OCI-LY7 (cell line): Measurements from ENCODE around the gene RNF217. TPM values are rescaled to one million over a fixed set of nuclear protein-coding genes. Genes with fewer than 3 reads are reported as not detected.
"Not testable (repeated sequence)": the region's sequence is repeated elsewhere in the genome, so short reads cannot be mapped to it uniquely, and the experiment has no call there.

Experiments
- BruUV-seq: library from RNA; stranded (reverse); fragments of 400-500 nt; replicated peaks from 2 replicates; lab custom pipeline; 2021; lab: Mats Ljungman, UMichigan
- CTCF ChIA-PET: fragments of 300-600 bp; sonication (Branson Sonifier 250); formaldehyde crosslinking; loops from one replicate; lab custom pipeline; 2022; ENCODE audit warnings: antibody characterized with exemption; ENCODE audit not compliant: unreplicated experiment; lab: Charles Lee
- POLR2A ChIA-PET: fragments of 300-600 bp; sonication (Branson Sonifier 250); formaldehyde crosslinking; loops from one replicate; lab custom pipeline; 2022; ENCODE audit warnings: antibody characterized with exemption; lab: Charles Lee
- DNase-seq: peaks from one replicate; pipeline ENCODE4 v3.0.0-alpha.2; 2015; ENCODE audit warnings: low spot score
- H2AFZ ChIP-seq: fragments of 200-600 bp; sonication (generic), shearing (Covaris generic); 2 replicates; pipeline ENCODE4 v1.6.1; 2014; ENCODE audit warnings: mild to moderate bottlenecking, antibody characterized with exemption, low read length, moderate library complexity
- H3K27ac ChIP-seq: fragments of 200-600 bp; sonication (generic); 2 replicates; pipeline ENCODE4 v1.5.1; 2014; ENCODE audit warnings: mixed run types, low read depth, mild to moderate bottlenecking, moderate library complexity, low read length, inconsistent platforms; ENCODE audit not compliant: poor library complexity, severe bottlenecking
- H3K36me3 ChIP-seq: fragments of 200-600 bp; sonication (generic); 2 replicates; pipeline ENCODE4 v1.6.1; 2014; ENCODE audit warnings: mild to moderate bottlenecking, antibody characterized with exemption, low read length, moderate library complexity, mixed read lengths; ENCODE audit not compliant: insufficient read depth
- H3K4me1 ChIP-seq: fragments of 200-600 bp; sonication (generic); 2 replicates; pipeline ENCODE4 v1.5.1; 2014; ENCODE audit warnings: mild to moderate bottlenecking, low read length; ENCODE audit not compliant: insufficient read depth, poor library complexity, severe bottlenecking
- H3K4me2 ChIP-seq: fragments of 200-600 bp; sonication (generic); 2 replicates; pipeline ENCODE4 v1.6.1; 2014; ENCODE audit warnings: mild to moderate bottlenecking, low read length
- H3K4me3 ChIP-seq: fragments of 200-600 bp; sonication (generic); 2 replicates; pipeline ENCODE4 v1.5.1; 2014; ENCODE audit warnings: mild to moderate bottlenecking, low read depth, low read length; ENCODE audit not compliant: poor library complexity, severe bottlenecking
- H3K79me2 ChIP-seq: fragments of 200-600 bp; sonication (generic); 2 replicates; pipeline ENCODE4 v1.6.1; 2016; ENCODE audit warnings: low read depth, mild to moderate bottlenecking, low read length, moderate library complexity, mixed read lengths; ENCODE audit not compliant: insufficient read depth
- H3K9me2 ChIP-seq: fragments of 200-600 bp; sonication (generic); 2 replicates; pipeline ENCODE4 v1.6.1; 2016; ENCODE audit warnings: mild to moderate bottlenecking, low read length, mixed read lengths; ENCODE audit not compliant: insufficient read depth
- H3K9me3 ChIP-seq: fragments of 200-600 bp; sonication (generic); 2 replicates; pipeline ENCODE4 v1.6.1; 2014; ENCODE audit warnings: mild to moderate bottlenecking, mixed run types, low read length, mixed read lengths
- H4K20me1 ChIP-seq: fragments of 200-600 bp; sonication (generic); 2 replicates; pipeline ENCODE4 v1.6.1; 2014; ENCODE audit warnings: mild to moderate bottlenecking, antibody characterized with exemption, low read length, moderate library complexity, mixed read lengths; ENCODE audit not compliant: insufficient read depth
- CTCF ChIP-seq: fragments of 200-600 bp; sonication (generic); conservative IDR thresholded peaks from 2 replicates; pipeline ENCODE4 v1.5.1; 2014; ENCODE audit warnings: mild to moderate bottlenecking, antibody characterized with exemption, low read length, moderate library complexity, mixed read lengths
- EZH2phosphoT487 ChIP-seq: fragments of 200-600 bp; sonication (generic); IDR thresholded peaks from 2 replicates; pipeline ENCODE4 v1.6.1; 2018; ENCODE audit warnings: low read depth, borderline replicate concordance, mild to moderate bottlenecking, mixed run types, antibody characterized with exemption, low read length, moderate library complexity, mixed read lengths
- intact Hi-C: fragments of 100-400 bp; cut with micrococcal nuclease; formaldehyde crosslinking; loops from one replicate; pipeline ENCODE4 v1.10.0; 2022; ENCODE audit not compliant: unreplicated experiment
- total RNA-seq, 2 experiments: library from RNA; depleted of rRNA in 1 of 2; stranded (reverse); fragments of >200 nt in 1 of 2; shearing (Covaris generic) in 1 of 2; gene quantifications; 2 replicates each; pipeline ENCODE4 v1.2.3, GENCODE V29; 2014 to 2022

Gene RNF217
- total RNA-seq, 2 experiments from 2014 or later: not detected

- H4K20me1 ChIP-seq: no peaks in the 10 kb centered on the region
- H3K4me2 ChIP-seq: no peak overlapping the region
- no peaks in the 10 kb centered on the region; the same call in 1 of the 2 replicates for H3K9me3 ChIP-seq
- TF ChIP-seq CTCF (no peak), EZH2phosphoT487 (no peak)
- BruUV-seq: no TSS peak
- intact Hi-C loops: no loop called here
- no peak for DNase-seq
- H3K4me1 ChIP-seq: no peaks in the 10 kb centered on the region
- no peak overlapping the region for H2AFZ ChIP-seq
- ChIA-PET CTCF (no interaction called here), POLR2A (no interaction called here)
- H3K79me2 ChIP-seq: no peaks in the 10 kb centered on the region
- H3K27ac ChIP-seq: no peak overlapping the region
- H3K9me2 ChIP-seq: no peaks in the 10 kb centered on the region
- no peak overlapping the region for H3K4me3 ChIP-seq
- H3K36me3 ChIP-seq: no peaks in the 10 kb centered on the region
Observed at GRCh38 chr6:124917769-124918168, 44.5 kb upstream of the RNF217 start.

GRCh38 chr6:124919703-124920102 lies 42.5 kb upstream of the RNF217 start:
- H4K20me1 ChIP-seq, POLR2A ChIA-PET, H3K9me2 ChIP-seq, DNase-seq, H3K79me2 ChIP-seq, H3K4me2 ChIP-seq, H3K4me3 ChIP-seq, H3K4me1 ChIP-seq, CTCF ChIA-PET, H2AFZ ChIP-seq, H3K36me3 ChIP-seq, H3K9me3 ChIP-seq, H3K27ac ChIP-seq, BruUV-seq, intact Hi-C loops: not testable (repeated sequence)

GRCh38 chr6:124924333-124924759 lies 37.9 kb upstream of the RNF217 start:
- Histone ChIP-seq H4K20me1 (no peaks in the 10 kb centered on the region), H3K4me1 (no peaks in the 10 kb centered on the region), H3K9me3 (no peaks in the 10 kb centered on the region; the same call in 1 of the 2 replicates), H3K4me2 (no peak overlapping the region), H3K4me3 (no peak overlapping the region), H3K9me2 (no peaks in the 10 kb centered on the region), H3K79me2 (no peaks in the 10 kb centered on the region), H3K36me3 (no peaks in the 10 kb centered on the region), H2AFZ (no peak overlapping the region), H3K27ac (no peak overlapping the region)
- POLR2A ChIA-PET: no interaction called here
- intact Hi-C loops: no loop called here
- CTCF ChIA-PET: no interaction called here
- no TSS peak for BruUV-seq
- DNase-seq: no peak
- TF ChIP-seq CTCF (no peak), EZH2phosphoT487 (no peak)
